ENCODE data around the gene PLAC1.
A peak's percentile ranks its signal among the peaks of the same experiment; 100 is the strongest.

PLAC1 gene

DNA sequence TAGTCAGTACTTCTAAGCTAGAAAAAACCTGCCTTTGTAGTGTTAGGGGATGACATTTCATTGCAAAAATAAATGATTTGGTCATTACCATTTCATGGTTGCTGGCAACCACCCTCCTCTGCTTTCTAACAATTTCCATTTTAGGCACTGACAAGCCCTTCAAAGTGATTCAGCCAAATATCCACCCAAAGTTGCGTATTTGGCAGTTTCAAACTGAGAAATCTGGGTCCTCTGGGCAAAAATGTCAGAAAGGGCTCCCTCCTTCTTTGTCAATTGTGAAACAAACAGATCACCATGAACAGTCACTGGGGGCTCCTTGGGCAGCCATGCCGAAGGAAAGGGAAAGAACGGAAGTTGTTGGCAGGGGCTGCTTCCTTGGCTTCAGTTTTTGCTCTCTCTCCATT lies 33.0 kb downstream of the PLAC1 start:
- DNase-seq = no peak

DNA sequence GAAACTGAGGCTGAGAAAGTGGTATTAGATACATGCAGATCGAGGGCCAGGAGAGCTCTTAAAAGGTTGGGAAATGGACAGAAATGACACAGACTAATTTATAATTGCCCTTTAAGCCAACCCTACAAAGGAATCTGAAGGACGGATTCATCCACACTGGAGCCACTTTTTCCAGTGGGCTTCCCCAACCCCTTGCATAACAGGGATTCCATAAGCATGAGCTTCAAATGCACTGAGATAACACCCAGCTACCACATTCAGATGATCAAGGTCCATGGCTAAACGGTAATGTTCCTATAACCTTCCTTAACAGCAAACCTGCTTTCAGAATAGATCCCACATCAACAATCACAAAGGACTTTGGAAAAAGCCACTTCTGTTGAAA lies 34.2 kb downstream of the PLAC1 start:
- DNase-seq = no peak

DNA sequence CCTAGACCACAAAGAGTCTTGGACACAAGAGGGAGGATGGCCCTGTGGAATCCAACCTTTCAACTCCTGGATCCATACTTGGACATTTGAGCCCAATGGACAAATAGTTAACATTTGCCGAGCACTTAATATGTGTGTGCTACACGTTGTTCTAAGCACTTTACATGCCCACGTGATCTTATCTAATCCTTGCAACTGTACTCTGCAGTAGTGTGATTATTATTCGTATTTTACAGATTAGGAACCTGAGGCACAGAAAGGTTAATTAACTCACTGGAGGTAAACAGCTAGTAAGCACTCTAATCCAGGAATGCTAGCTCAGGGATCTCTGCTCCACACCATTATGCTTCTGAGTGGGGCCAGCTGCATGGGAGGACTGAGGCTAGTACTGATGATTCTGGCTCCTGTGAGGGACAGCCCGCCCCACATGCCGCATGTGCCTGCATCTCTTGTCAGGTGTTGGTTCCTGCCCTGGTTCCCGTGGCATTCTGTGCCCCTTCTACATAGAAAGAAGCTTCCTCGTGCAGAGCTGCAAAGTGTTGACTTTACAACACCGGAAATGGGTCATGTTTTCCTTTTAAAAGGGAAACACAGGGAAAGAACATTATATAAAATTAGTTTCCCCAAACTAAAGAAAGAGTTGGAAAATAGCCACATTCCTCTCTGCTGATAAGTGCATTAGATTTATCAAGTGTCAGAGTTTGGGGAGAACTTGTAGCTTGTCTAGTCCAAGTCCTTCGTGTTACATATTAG lies 34.8 kb downstream of the PLAC1 start:
- no peak for DNase-seq

DNA sequence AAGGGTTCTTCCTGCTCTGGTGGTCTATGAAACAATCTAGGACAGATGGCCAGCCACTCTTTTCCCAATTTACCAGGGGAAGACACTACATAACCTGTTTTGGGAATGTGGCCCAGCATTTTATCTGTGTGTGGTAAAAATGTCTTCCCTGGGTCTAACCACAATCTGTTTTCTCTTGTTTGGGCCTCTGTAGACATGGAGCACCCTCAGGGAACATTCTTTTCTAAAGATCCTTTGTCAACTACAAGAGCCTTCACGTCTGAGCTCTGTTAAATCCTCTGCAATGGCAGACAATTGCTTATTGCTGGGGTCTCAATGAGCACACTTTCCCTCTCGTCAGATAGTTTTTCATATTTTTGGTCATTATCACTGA lies 35.5 kb downstream of the PLAC1 start:
- no peak for DNase-seq

DNA sequence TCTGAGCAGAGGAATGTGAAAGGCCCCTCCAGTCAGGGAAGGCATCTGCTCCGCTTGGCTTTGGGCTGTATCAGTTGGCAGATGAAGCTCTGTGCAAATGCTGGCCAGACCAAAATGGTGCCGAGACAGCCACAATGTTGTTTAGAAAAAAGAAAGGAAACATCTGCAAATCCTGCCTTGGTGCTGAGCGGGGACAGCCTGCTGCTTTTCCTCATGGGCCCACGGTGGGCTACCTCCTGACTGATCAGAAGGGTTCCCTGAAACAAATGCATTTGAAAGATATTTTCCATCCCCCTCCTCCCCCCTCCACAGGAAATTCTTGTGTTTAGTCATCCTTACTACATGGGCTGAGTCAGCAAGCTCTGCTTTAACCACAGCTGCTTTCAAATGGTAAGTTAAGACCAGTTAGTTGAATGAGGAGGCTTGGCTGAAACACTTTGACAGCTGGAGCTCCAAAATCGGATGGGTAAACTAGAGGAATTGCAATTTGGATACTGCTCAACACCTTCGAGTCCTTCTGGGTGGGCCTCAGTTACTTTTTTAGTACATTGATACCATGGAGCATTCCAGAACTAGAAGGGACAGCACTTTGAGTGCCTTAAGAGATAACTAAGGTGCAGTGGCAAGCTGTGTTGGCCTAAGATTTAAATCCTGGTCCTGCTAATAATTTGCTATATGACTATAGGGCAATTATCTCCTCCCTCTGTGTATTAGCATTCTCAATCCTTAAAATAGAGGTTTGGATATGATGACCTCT lies 36.0 kb downstream of the PLAC1 start:
- DNase-seq = no peak

DNA sequence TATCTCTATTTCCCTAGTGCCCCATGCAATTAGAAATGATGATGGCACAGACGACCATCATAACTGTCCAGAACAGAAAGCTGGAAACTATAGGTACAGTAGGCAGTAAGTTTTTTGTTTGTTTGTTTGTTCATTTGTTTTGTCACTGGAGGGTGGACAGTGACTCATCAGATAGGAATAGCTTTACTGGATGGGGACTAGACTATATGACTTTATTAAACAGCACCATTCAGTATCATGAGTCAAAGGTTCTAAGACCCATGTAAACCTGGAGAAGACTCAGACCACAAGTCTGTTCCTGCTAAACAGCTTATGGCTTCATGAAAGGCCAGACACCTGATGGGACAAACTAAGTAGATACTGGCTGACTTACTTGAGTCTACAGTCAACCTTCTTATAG lies 38.4 kb downstream of the PLAC1 start:
- DNase-seq = no peak

DNA sequence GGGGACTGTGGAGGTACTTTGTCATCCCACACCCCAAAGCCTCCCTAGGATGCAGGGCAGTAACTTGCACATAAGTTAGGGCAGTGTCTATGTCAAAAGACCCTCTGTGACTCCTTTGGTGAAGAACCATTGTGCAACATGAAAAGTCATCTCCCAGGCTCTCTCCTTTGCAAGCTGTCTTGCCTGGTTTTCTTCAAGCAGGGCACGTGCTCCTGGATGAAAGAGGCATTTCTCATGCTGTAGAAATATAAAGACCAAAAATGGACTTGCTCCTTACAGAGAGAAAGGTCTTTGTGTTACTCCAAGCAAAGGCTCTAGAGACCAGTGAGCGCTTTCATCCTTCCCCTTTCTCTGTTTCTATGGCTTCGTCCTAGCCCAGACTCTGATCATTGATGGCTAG lies 44.9 kb downstream of the PLAC1 start:
- no peak for DNase-seq

DNA sequence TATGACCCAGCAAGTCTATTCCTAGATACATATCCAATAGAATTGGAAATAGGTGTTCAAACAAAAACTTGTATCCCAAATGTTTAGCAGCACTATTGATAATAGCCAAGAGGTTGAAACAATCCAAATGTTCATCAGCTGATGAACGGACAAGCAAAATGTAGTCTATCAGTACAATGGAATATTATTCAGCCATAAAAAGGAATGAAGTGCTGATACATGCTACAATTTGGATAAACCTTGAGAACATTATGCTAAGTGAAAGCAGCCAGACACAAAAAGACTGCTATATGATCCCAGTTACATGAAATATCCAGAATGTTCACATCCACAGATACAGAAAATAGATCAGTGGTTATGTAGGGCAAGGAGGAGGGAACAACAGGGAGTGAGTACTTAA lies 50.1 kb downstream of the PLAC1 start:
- DNase-seq = no peak

DNA sequence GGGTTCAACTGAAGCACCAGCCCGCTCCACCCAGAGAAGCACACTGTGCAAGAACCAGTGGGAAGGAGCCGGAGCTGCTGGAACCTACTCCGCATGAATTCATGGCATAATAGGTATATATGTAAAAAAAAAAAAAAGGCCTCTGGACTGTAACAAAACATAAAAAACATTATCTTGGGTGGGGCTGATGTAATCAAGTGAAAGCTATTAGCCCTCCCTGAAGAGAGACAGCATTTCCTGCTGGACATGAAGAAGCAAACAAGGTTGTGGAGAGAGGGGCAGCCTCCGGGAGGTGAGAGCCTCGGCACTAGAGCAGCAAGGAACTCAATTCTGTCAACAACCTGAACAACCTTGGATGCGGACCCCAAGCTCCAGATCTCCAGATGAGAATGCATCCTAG lies 50.7 kb downstream of the PLAC1 start:
- no peak for DNase-seq

DNA sequence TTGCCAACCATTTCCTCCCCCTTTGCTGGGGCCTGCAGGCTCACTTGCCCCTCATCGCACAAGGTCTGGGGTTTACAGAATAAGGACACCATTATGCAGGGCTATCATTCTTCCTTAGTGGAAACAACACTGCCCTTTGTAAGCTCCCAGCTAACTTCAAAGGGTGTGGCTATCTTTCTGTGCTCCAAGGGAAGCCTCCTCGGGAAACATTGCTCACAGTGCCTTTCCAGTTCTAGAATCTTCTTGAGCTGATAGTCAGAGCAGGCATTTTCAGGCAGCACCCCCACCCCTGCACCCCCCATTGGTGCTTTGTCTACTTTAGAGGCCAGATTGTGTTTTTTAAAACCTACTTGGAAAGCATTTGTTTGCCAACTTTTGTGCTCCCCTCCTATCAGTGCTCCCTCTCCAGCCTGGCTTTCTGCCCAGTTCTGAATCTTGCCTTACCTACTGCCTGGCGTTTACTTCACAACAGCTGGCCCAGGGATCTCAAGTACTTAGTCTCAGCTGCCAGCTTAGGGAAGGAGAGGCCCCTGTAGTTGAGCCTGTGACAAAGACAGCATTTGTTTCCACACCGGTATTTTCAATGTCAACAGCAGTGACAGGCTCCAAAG lies 53.5 kb downstream of the PLAC1 start:
- no peak for DNase-seq

DNA sequence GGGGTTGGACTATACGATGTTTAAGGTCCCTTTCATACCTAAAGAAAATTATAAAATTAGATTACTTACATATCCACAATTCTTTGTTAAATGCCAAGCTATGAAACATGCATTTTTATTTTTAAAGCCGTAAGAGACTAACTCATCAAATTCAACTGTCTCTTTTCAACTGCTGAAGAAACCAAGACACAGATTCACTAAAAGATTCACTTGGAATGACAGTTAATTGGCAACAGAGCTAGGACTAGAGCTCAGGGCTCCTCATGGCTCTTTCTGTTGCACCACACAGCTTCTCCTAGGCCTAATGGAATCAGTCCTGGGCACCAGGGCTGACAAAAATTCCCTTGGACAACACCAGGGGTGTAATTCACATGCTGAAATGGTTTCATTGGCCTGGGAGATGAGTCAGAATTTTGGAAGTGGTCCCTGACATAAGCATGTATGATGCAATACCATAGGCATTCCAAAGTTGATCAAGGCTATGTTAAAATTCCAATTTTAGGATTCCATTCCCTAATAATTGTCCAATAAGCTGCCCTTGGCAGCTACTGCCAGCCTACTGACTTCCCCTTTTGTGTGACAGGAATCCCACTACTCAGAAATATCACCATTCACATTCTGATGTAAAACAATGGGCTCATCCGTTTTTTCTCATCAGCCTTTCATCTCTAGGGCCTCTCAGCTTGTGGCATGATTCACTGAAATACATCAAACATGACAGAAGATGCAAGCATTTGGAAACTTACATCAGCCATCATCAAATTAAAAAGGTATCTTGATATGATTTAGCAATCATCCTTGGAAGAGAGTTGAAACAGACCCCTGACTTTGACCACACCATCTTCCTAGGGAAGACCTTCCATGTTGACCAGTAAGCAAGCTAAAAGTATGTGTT lies 54.2 kb downstream of the PLAC1 start:
- DNase-seq = no peak

DNA sequence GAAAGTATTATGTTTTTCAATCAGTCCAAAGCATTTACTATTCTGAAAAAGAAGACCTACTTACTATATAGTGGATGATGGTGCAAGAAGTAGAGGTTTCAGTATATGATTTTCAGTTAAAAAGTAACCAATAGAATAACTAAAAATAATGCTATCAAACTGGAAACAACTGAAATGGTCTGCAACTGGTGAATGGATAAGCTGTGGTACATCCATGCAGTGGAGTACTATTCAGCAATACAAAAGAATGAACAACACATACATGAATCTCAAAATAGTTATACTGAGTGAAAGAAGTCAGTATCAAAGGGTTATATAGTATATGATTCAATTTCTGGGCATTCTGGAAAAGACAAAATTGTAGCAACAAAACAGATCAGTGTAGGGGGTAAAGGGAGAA lies 55.9 kb downstream of the PLAC1 start:
- no peak for DNase-seq

DNA sequence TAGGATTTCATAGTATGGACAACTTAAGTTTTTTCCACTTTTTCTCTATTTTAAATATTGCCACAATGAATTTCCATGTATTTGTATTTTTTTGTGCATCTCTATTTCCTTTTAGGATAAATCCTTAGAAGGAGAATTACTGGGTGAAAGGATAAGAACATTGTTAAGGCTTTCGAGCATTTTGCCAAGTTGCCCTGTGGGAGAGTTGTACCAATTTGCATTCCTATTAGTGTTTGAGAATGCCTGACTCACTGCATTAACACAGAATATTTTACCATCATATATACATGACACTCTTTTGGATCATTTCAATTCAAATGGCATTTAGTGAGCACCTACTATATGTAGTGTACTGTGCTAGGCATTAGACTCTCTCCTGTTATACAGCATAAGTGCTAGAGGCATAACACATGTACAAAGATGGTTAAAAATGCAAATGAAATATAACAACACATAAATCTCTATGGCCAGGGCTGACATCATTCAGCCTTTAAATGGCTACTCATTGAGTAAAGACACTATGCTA lies 57.0 kb downstream of the PLAC1 start:
- no peak for DNase-seq

DNA sequence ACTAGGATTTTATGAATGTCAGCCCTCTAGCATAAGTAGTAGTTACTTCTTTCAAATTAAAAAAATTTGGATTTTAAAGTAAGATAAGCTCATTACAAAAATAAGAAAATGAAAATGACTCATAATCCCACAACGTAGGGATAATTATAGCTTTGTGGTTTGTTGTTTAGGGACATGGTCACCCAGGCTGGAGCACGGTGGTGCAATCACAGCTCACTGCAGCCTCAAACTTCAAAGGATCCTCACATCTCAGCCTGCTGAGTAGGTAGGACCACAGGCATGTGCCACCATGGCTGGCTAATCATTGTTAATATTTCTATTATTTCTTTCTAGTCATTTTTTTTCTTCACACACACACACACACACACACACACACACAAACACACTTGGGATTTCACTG lies 57.6 kb downstream of the PLAC1 start:
- DNase-seq = no peak

DNA sequence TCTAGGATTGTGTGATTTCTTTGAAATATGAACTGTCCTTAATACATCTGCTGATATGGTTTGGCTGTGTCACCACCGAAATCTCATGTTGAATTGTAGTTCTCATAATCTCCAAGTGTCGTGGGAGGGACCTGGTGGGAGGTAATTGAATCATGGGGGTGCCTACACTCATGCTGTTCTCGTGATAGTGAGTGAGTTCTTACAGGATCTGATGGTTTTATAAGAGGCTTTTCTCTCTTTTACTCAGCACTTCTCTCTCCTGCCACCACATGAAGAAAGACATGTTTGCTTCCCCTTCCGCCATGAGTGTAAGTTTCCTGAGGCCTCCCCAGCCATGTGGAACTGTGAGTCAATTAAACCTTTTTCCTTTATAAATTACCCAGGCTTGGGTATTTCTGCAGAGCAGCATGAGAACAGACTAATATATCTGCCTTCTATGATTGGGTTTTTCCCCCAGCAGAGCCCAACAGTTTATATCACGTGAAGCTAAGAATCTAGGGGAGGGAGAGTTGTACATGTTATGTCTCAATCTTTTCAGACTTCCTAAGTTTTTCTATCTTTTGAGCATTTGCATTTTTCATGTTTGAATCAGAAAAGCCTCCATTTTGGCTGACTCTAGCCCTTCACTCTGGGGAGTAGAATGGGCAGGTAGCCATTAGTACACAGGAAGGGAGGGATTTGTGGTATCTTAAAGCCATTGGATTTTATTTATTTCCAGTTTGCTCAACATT lies 58.9 kb downstream of the PLAC1 start:
- peak; percentile 4 for DNase-seq

DNA sequence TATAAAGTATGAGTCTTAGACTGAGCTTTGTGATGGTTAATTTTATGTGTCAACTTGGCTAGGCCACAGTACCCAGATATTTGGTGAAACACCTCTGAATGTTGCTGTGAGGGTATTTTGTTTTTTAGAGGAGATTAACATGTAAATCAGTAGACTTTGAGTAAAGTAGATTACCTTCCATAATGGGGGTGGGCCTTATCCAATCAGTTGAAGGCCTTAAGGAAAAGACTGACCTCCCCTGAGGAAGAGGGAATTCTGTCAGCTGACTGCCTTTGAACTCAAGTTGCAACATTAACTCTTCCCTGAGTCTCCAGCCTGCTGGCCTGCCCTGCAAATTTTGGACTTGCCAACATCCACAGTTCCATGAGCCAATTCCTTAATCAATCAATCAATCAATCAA lies 66.0 kb downstream of the PLAC1 start:
- DNase-seq = no peak

DNA sequence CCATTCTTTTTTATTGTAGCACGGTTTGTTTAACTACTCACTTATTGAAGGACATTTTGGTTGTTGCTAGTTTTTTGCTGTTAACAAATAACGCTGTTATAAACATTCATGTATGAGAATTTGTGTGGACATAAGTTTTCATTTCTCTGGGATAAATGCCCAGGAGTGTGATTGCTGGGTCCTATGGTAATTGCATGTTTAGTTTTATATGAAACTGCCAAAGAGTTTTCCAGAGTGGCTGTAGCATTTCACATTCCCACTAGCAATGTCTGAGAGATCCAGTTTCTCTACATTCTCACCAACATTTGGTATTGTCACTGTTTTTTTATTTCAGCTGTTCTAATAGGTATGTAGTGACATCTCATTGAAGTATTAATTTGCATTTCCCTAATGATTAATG lies 66.8 kb downstream of the PLAC1 start:
- DNase-seq = no peak

DNA sequence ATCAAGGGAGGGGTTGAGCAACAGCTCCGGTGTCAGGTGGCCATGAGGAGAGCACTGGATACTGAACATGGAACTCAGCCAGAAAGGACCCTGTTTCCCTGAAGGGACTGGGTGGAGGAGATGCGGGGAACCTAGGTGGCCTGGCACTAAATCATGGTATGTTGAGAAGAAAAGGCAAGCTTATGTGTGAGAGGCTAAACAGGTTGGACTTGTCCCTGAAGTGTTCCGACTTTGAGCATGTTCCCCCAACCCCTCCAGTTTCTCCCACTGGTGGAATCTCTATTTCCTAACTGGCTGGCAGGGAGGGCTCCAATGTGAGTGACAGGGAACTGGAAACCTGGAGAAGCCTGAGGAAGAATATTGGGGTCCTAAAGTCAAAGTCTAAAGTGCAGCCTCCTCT lies 69.5 kb downstream of the PLAC1 start:
- no peak for DNase-seq

DNA sequence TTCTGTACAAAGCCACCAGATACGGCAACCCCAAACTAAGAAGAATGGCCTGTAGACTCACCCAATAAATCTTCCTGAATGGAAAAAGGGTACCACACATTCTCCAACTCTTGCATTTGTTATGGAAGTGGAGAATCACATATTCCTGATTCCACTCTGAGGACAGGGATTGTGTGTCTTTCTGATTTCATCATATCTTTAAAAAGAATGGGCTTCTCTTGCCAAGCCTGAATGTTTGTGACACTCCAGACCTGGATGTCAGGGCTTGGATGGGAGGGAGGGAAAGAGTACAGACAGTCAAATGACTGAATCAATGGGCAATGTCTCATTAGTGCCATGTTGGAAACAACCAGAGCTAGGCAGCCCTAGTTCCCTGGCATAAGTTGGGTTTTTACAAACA lies 77.4 kb downstream of the PLAC1 start:
- no peak for DNase-seq

DNA sequence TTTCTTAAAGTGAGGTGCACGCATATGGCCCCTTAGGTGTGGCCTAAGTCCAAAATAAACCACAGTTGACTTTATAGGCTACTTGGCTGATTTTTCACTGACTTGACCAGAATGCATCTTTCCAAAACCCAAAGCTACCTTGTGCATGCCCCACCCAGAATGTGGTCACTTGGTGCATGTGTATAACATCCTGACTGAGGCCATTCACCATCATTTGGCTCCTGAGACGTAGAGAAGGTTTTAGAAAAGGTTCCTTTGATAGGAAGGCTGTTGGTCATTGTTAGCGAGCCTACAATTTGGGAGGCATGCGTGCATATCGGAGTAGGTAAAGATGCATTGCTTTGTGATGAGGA lies 84.6 kb downstream of the PLAC1 start:
- DNase-seq = no peak

DNA sequence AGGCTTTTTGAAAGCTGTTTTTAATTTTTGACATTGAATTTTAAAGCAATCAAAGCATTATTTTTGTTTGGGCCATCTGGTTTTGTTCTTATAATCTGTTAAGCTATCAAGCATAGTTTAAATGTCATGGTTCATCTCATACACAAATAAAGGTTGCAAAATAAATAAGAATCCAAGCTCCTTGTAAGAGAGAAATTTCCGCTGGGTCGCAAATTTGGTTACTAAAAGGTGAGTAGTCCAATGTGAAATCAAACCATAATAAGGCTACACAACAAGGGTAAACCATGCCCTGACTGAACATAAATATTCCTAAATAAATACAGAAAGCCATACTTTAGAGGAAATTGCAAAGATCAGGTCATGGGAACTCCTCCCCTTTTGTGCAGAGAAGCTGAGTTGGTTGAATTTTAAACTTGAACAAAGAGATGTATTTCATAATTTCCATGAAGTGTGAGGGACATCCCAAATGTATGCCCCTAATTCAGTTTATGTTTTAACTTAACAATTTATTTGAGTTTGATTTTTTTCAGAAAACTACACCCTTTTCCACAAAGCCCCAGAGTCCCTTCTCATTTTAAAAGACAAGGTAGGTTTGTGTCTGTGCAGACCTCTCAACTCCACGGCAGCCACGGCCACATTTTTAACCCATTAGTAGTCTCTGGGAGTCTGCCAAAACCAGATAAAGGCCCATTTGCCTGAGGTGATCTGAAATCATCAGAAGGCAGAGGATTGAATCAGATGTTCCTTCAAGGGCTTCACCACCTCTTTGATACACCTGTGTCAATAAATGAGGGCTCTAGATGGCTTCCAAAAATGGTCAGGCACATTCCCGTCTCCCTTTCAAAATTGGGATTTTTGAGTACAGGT lies 85.2 kb downstream of the PLAC1 start:
- no peak for DNase-seq
